ENCODE measurements around the gene PLXNC1. TPM values are rescaled to one million over a fixed set of nuclear protein-coding genes. Genes with fewer than 3 reads are reported as not detected.
A peak's percentile ranks its signal among the peaks of the same experiment; 100 is the strongest.

PLXNC1 gene
- polyA plus RNA-seq, 1 of the 3 experiments (the other 2 are of a cell fraction) = 0.23 TPM

- Histone ChIP-seq H2AFZ (ENCODE audit: low read depth) (no peak overlapping the region), H3K4me3 (ENCODE audit: low read depth in 2 of 2, low read length in 1 of 2) (no peak overlapping the region), H3K9me3 (no peaks in the 10 kb centered on the region), H3K4me2 (no peak overlapping the region), H3K9ac (no peak overlapping the region), H3K9me2 (no peaks in the 10 kb centered on the region), H3K36me3 (replicated peaks in 1 of 2; ENCODE audit: control insufficient read depth in 1 of 2, insufficient read depth in 2 of 2, low read length in 1 of 2) (no peaks in the 10 kb centered on the region), H3K27ac (ENCODE audit: low read depth in 2 of 2, low read length in 1 of 2) (no peak overlapping the region), H3F3A (replicated peaks; ENCODE audit: insufficient read depth) (no peaks in the 10 kb centered on the region), H3K27me3 (ENCODE audit: insufficient read depth) (no peaks in the 10 kb centered on the region), H4K20me1 (ENCODE audit: insufficient read depth) (no peaks in the 10 kb centered on the region), H3K79me2 (ENCODE audit: insufficient read depth) (no peaks in the 10 kb centered on the region), H3K4me1 (ENCODE audit: control insufficient read depth in 1 of 2, insufficient read depth in 2 of 2, low read depth in 1 of 2, low read length in 1 of 2) (peaks cover 3 to 8% of the 10 kb centered on the region in 2 experiments)
- POLR2A ChIA-PET = no interaction called here
- TF ChIP-seq REST (IDR thresholded peaks at IDR 0.05; ENCODE audit: low read depth, low read length) (no peak), GABPA (IDR thresholded peaks at IDR 0.05; ENCODE audit: low read depth) (no peak), TCF12 (IDR thresholded peaks at IDR 0.05) (no peak), CHD2 (IDR thresholded peaks at IDR 0.05; ENCODE audit: low read length, partially characterized antibody) (no peak), POLR2AphosphoS5 (IDR thresholded peaks at IDR 0.05; ENCODE audit: low read depth, low read length) (no peak), PBX3 (IDR thresholded peaks at IDR 0.05) (no peak), ELF1 (IDR thresholded peaks at IDR 0.05) (no peak)
- WGBS (ENCODE audit: low lambda C conversion rate) = 92% methylated on average over 4 of the region's 4 CpGs
- DNase-seq = no peak
- CTCF ChIA-PET = interaction anchor here (1.1 kb wide), 1 partner anchor 605 kb away, joined by 4 read pairs; no protein-coding TSS in a partner anchor
Measured at GRCh38 chr12:94107910-94108309, 40.5 kb upstream of the PLXNC1 start.

GRCh38 chr12:94109160-94109559, 39.2 kb upstream of the PLXNC1 start:
- peak; percentile 77; the same call in 1 of the 2 replicates for TF ChIP-seq USF1 (IDR thresholded peaks at IDR 0.05; ENCODE audit: borderline replicate concordance, low read depth)
- TF ChIP-seq ZBTB33 (IDR thresholded peaks at IDR 0.05; ENCODE audit: borderline replicate concordance, low read depth) = no peak
- no peak for TF ChIP-seq TAF1 (IDR thresholded peaks at IDR 0.05; ENCODE audit: borderline replicate concordance, low read depth, low read length)
- peak; percentile 73; the same call in 1 of the 2 replicates for TF ChIP-seq FOSL2 (IDR thresholded peaks at IDR 0.05; ENCODE audit: borderline replicate concordance, low read depth)
- TF ChIP-seq JUND (IDR thresholded peaks at IDR 0.05) = peak; percentile 46
- peak; percentile 38; the same call in 1 of the 2 replicates for TF ChIP-seq MAX (IDR thresholded peaks at IDR 0.05; ENCODE audit: low read depth)
- peak; percentile 35; the same call in 1 of the 2 replicates for TF ChIP-seq TCF12 (IDR thresholded peaks at IDR 0.05)
- Histone ChIP-seq H4K20me1 (ENCODE audit: insufficient read depth) (no peaks in the 10 kb centered on the region), H3K9ac (no peak overlapping the region), H3K27me3 (ENCODE audit: insufficient read depth) (no peaks in the 10 kb centered on the region), H3K79me2 (ENCODE audit: insufficient read depth) (no peaks in the 10 kb centered on the region), H3K27ac (ENCODE audit: low read depth in 2 of 2, low read length in 1 of 2) (no peak overlapping the region), H3K4me1 (ENCODE audit: control insufficient read depth in 1 of 2, insufficient read depth in 2 of 2, low read depth in 1 of 2, low read length in 1 of 2) (peaks cover 3 to 8% of the 10 kb centered on the region in 2 experiments), H3F3A (replicated peaks; ENCODE audit: insufficient read depth) (no peaks in the 10 kb centered on the region), H3K4me2 (peak overlapping the region; percentile 51; the same call in 1 of the 2 replicates), H3K9me3 (no peaks in the 10 kb centered on the region), H2AFZ (ENCODE audit: low read depth) (no peak overlapping the region), H3K9me2 (no peaks in the 10 kb centered on the region), H3K4me3 (ENCODE audit: low read depth in 2 of 2, low read length in 1 of 2) (no peak overlapping the region), H3K36me3 (replicated peaks in 1 of 2; ENCODE audit: control insufficient read depth in 1 of 2, insufficient read depth in 2 of 2, low read length in 1 of 2) (no peaks in the 10 kb centered on the region)
- CTCF ChIA-PET = interaction anchor here (1.6 kb wide), 1 partner anchor 607 kb away, joined by 5 read pairs; no protein-coding TSS in a partner anchor
- DNase-seq = no peak
- POLR2A ChIA-PET = no interaction called here
- WGBS (ENCODE audit: low lambda C conversion rate) = 15% methylated on average over 5 of the region's 5 CpGs

Data from SK-N-SH (cell line).